ENCODE results near the gene STX18. TPM values are rescaled to one million over a fixed set of nuclear protein-coding genes. Genes with fewer than 3 reads are reported as not detected.
"Not testable (repeated sequence)": the region's sequence is repeated elsewhere in the genome, so short reads cannot be mapped to it uniquely, and the experiment has no call there.

The STX18 gene
- total RNA-seq, 1 donor from 2014 or later, result 36.7 TPM

GRCh38 chr4:4474476-4474875 is 67.4 kb downstream of the STX18 start:
- no peak overlapping the region for H3K27ac Mint-ChIP-seq
- peaks cover 14% of the 10 kb centered on the region for H3K4me1 Mint-ChIP-seq (ENCODE audit: unreplicated experiment)
- H3K4me3 Mint-ChIP-seq, result no peak overlapping the region
- no peaks in the 10 kb centered on the region for H3K27me3 Mint-ChIP-seq
- H3K36me3 Mint-ChIP-seq, result peaks cover 13% of the 10 kb centered on the region
- DNase-seq (ENCODE audit: extremely low spot score, unreplicated experiment), result no peak
- no peak for TF ChIP-seq CTCF (conservative IDR thresholded peaks at IDR 0.05)
- H3K9me3 Mint-ChIP-seq, result no peaks in the 10 kb centered on the region

- Mint-ChIP-seq H3K9me3 (no peaks in the 10 kb centered on the region), H3K27ac (no peak overlapping the region), H3K4me3 (no peak overlapping the region), H3K4me1 (ENCODE audit: unreplicated experiment) (peaks cover 14% of the 10 kb centered on the region), H3K36me3 (peaks cover 30% of the 10 kb centered on the region), H3K27me3 (no peaks in the 10 kb centered on the region)
- no peak for TF ChIP-seq CTCF (conservative IDR thresholded peaks at IDR 0.05)
- no peak for DNase-seq (ENCODE audit: extremely low spot score, unreplicated experiment)
These were observed 69.4 kb downstream of the STX18 start for GRCh38 chr4:4472344-4472958.

- Mint-ChIP-seq H3K9me3 (peaks cover 4% of the 10 kb centered on the region), H3K27me3 (no peaks in the 10 kb centered on the region)
These were observed 70.7 kb downstream of the STX18 start for GRCh38 chr4:4471195-4471594.

GRCh38 chr4:4470208-4470607 is 71.6 kb downstream of the STX18 start:
- peaks cover 52% of the 10 kb centered on the region for H3K36me3 Mint-ChIP-seq
- H3K9me3 Mint-ChIP-seq, result peaks cover 7% of the 10 kb centered on the region
- H3K4me3 Mint-ChIP-seq, result no peak overlapping the region
- H3K27me3 Mint-ChIP-seq, result no peaks in the 10 kb centered on the region
- H3K27ac Mint-ChIP-seq, result no peak overlapping the region
- H3K4me1 Mint-ChIP-seq (ENCODE audit: unreplicated experiment), result peaks cover 14% of the 10 kb centered on the region
- TF ChIP-seq CTCF (conservative IDR thresholded peaks at IDR 0.05), result no peak
- DNase-seq (ENCODE audit: extremely low spot score, unreplicated experiment), result no peak

More at GRCh38 chr4:4471195-4471594, 70.7 kb downstream of the STX18 start:
- no peak for DNase-seq (ENCODE audit: extremely low spot score, unreplicated experiment)
- Mint-ChIP-seq H3K27ac (no peak overlapping the region), H3K4me1 (ENCODE audit: unreplicated experiment) (peaks cover 14% of the 10 kb centered on the region), H3K4me3 (no peak overlapping the region), H3K36me3 (peaks cover 42% of the 10 kb centered on the region)
- TF ChIP-seq CTCF (conservative IDR thresholded peaks at IDR 0.05), result no peak

- not testable (repeated sequence) for H3K4me1 Mint-ChIP-seq (ENCODE audit: unreplicated experiment); H3K27ac Mint-ChIP-seq; H3K27me3 Mint-ChIP-seq; DNase-seq (ENCODE audit: extremely low spot score, unreplicated experiment); H3K9me3 Mint-ChIP-seq; H3K4me3 Mint-ChIP-seq
- H3K36me3 Mint-ChIP-seq, result peaks cover 54% of the 10 kb centered on the region
These were observed 76.6 kb downstream of the STX18 start for GRCh38 chr4:4465238-4465637.

GRCh38 chr4:4462970-4463369 is 78.9 kb downstream of the STX18 start:
- DNase-seq (ENCODE audit: extremely low spot score, unreplicated experiment), result no peak
- H3K9me3 Mint-ChIP-seq, result peaks cover 7% of the 10 kb centered on the region
- H3K27ac Mint-ChIP-seq, result no peak overlapping the region
- no peak overlapping the region for H3K4me3 Mint-ChIP-seq
- peaks cover 50% of the 10 kb centered on the region for H3K36me3 Mint-ChIP-seq
- H3K27me3 Mint-ChIP-seq, result no peaks in the 10 kb centered on the region
- H3K4me1 Mint-ChIP-seq (ENCODE audit: unreplicated experiment), result peaks cover 7% of the 10 kb centered on the region
- no peak for TF ChIP-seq CTCF (conservative IDR thresholded peaks at IDR 0.05)
